IMR-90 (cell line): ENCODE results near the gene ROCK2.

Experiments
- BHLHE40 ChIP-seq: fragments of 150-350 bp; IDR thresholded peaks from 2 replicates; pipeline ENCODE4 v1.6.1; 2016; ENCODE audit warnings: mild to moderate bottlenecking, low read depth, low read length
- CEBPB ChIP-seq: IDR thresholded peaks from 2 replicates; pipeline ENCODE4 v1.6.1; 2012; ENCODE audit warnings: low read depth, low read length, improper control_type of control experiment
- CTCF ChIP-seq: conservative IDR thresholded peaks from 2 replicates; pipeline ENCODE4 v1.5.1; 2012; ENCODE audit warnings: mild to moderate bottlenecking, low read depth, low read length, improper control_type of control experiment
- ELK1 ChIP-seq: fragments of 150-350 bp; IDR thresholded peaks from 2 replicates; pipeline ENCODE4 v1.6.1; 2016; ENCODE audit warnings: low read depth, mild to moderate bottlenecking, low read length, moderate library complexity, borderline replicate concordance
- FOS ChIP-seq: fragments of 150-350 bp; IDR thresholded peaks from 2 replicates; pipeline ENCODE4 v1.6.1; 2016; ENCODE audit warnings: low read depth, low read length
- MAFK ChIP-seq: IDR thresholded peaks from 2 replicates; pipeline ENCODE4 v1.6.1; 2012; ENCODE audit warnings: low read depth, low read length, improper control_type of control experiment
- MAZ ChIP-seq: IDR thresholded peaks from 2 replicates; pipeline ENCODE4 v1.6.1; 2012; ENCODE audit warnings: low read depth, mild to moderate bottlenecking, low read length, improper control_type of control experiment, moderate library complexity, borderline replicate concordance
- MXI1 ChIP-seq: IDR thresholded peaks from 2 replicates; pipeline ENCODE4 v1.6.1; 2012; ENCODE audit warnings: low read depth, mild to moderate bottlenecking, low read length, moderate library complexity, borderline replicate concordance
- POLR2A ChIP-seq: IDR thresholded peaks from 2 replicates; pipeline ENCODE4 v1.6.1; 2012; ENCODE audit warnings: mild to moderate bottlenecking, low read depth, low read length
- RAD21 ChIP-seq: IDR thresholded peaks from 2 replicates; pipeline ENCODE4 v1.6.1; 2012; ENCODE audit warnings: low read length, improper control_type of control experiment
- RCOR1 ChIP-seq: IDR thresholded peaks from 2 replicates; pipeline ENCODE4 v1.6.1; 2012; ENCODE audit warnings: mild to moderate bottlenecking, low read length, improper control_type of control experiment; ENCODE audit not compliant: insufficient replicate concordance
- RFX5 ChIP-seq: IDR thresholded peaks from 2 replicates; pipeline ENCODE4 v1.8.0; 2012; ENCODE audit warnings: low read depth, mild to moderate bottlenecking, low read length, moderate library complexity
- SMC3 ChIP-seq: fragments of 150-350 bp; IDR thresholded peaks from 2 replicates; pipeline ENCODE4 v1.6.1; 2016; ENCODE audit warnings: low read depth, mild to moderate bottlenecking, antibody characterized with exemption, low read length, moderate library complexity
- USF2 ChIP-seq: fragments of 150-350 bp; IDR thresholded peaks from 2 replicates; pipeline ENCODE4 v1.6.1; 2017; ENCODE audit warnings: mild to moderate bottlenecking, antibody characterized with exemption, low read length, low read depth

GRCh38 chr2:11141319-11141718 lies 203.1 kb downstream of the ROCK2 start:
- TF ChIP-seq CTCF (no peak), RFX5 (no peak), POLR2A (no peak), RAD21 (no peak), FOS (no peak), MAZ (no peak), BHLHE40 (no peak), SMC3 (no peak), CEBPB (no peak), MXI1 (no peak), ELK1 (no peak), RCOR1 (no peak), MAFK (no peak), USF2 (no peak)
